ENCODE results near the gene NTHL1.

The NTHL1 gene

GRCh38 chr16:2007081-2007836 lies 40.4 kb downstream of the NTHL1 start:
- DNase-seq, result no peak

DNA sequence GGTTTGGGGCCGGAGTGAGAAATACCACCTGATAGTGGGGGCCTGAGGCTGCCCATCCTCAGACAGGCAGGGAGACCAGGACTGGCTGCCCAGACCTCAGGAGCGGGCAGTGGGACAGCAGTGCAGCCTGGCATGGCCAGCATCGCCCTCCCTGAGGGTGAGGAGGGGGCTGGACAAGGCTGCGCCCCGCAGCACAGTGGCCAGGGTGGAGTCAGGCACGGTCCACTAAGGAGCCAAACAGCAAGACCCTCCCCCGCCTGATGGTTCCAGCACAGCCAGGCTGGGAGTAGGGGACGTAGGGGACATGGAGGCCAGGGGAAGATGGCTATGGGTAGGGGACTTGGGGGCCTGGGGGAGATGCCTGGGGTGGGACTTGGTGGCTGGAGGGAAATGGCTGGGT lies 41.3 kb downstream of the NTHL1 start:
- no peak for DNase-seq

DNA sequence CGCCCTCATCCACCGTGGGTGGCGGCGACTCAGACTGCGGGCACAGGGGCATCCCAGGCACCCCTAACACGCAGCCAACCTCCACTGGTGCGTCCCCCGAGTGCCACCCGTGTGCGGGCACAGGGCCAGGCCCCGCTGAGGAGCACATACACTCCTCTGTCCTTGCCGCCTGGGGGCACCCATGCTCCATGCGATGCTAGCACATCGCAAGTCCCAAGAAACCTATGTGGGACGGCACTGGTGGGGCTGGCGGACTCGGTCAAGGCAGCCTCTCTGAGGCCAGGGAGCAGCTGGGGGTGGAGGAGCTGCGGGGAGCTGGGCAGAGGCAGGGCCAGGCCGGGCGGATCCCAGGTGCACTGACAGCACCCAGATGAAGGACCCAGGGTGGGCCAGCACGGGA lies 42.0 kb downstream of the NTHL1 start:
- DNase-seq, result no peak

GRCh38 chr16:2004795-2005517 lies 42.7 kb downstream of the NTHL1 start:
- no peak for DNase-seq

DNA sequence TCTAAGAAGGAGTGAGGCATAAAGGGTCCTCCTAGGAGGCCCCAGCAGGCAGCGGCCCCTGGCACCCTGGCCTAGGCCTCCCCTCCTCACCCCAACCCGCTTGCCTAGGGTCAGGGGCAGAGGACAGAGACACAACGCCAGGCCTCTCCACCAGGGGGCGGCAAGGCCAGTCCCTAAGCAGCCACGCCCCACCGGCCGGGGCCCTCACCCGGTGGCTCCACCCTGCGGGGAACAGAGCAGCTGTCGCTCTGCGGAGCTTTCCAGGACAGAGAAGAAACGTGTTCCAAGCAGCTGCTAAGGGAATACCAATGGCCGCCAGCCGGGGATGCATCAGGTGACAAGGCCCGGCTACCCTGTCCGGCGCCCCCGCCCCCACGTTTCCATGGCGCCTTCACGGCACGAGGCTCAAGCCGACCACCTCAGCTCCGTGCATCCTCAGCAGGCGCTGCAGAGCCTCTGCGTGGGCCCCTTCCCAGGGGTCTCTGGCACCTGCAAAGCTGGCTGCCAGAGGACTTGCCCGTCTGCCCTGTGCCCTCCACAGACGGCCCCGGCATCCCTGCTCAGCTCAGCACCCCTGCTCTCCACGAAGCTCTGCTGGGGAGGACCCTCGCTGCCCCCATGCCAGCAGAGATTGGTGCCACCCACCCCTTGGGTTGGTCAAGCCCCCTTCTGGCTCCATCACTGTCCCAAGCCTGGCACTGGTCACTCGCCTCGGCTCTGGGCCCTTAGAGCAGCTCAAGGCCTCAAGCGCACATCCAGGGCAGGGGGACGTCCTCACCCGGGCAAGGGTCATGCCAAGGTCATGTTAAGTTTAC lies 43.6 kb downstream of the NTHL1 start:
- DNase-seq, result peak; percentile 78

- no peak for DNase-seq
These were observed 44.3 kb downstream of the NTHL1 start for GRCh38 chr16:2003231-2003826.

- DNase-seq, result no peak
These were observed 45.0 kb downstream of the NTHL1 start for GRCh38 chr16:2002406-2003230.

DNA sequence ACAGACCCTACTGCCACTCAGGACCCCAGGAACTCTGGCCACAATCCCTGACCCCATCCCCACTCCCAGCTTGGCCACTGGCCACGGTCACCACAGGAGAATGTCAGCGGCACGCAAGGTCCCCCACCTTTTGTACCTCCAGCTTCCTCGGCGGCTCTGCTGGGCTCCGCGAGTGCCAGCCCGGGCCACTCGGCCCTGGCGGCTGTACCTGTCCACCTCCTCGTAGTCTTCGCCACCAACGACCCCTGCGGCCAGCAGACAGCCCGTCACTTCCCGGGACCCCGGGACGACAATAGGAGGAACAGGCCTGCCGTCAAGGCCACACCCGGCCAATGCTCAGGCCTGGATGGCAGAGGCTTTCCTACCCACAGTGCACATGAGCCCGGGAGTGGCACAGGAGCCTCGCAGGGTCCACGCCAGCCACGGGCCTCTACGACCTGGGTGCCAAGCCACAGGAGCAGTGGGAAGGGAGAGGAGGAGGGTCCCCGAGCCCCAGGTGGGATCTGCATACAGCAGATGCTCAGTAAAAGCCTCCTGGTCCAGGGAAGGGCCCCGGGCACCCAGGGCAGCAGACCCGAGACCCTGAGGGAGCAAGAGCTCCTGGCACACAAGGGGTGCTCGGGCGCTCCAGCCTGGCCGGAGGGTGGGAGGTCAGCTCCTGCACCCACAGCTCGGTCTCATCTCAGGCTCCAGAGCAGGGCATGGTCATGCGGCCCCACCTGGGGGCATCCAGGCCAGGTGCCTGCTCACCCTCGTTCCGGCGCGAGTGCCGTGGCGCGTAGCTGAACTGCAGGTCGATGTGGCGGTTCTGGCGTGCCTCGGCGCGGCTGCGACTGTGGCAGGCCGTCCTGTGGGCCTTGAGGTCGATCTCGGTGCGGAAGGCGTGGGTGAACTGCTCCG lies 45.9 kb downstream of the NTHL1 start:
- no peak for DNase-seq

GRCh38 chr16:2001035-2001434 lies 46.6 kb downstream of the NTHL1 start:
- no peak for DNase-seq

- no peak for DNase-seq
These were observed 47.6 kb downstream of the NTHL1 start for GRCh38 chr16:1999866-2000514.

GRCh38 chr16:1998852-1999801 lies 48.5 kb downstream of the NTHL1 start:
- DNase-seq, result no peak

GRCh38 chr16:1998360-1998835 lies 49.2 kb downstream of the NTHL1 start:
- no peak for DNase-seq

- no peak for DNase-seq
These were observed 49.9 kb downstream of the NTHL1 start for GRCh38 chr16:1997494-1998359.

DNA sequence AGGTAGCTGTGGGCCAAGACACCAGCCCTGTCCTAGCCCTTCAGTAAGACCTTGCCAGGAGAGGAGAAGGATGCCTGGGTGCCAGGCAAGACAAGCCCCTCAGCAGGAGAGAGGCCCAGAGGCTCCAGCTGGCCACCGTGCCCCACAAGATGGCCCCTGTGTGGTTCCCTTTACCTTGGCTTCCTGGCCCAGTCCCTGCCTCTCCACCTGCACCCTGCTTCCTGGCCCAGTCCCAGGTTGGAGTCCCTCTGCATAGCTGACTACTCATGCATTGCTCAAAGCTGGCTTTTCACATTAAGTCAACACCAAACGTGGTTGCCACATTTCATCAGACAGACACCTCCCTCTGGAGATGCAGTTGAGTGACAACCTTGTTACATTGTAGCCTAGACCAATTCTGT lies 53.9 kb downstream of the NTHL1 start:
- no peak for DNase-seq

- DNase-seq, result no peak
These were observed 54.8 kb downstream of the NTHL1 start for GRCh38 chr16:1992704-1993317.

- DNase-seq, result no peak
These were observed 55.5 kb downstream of the NTHL1 start for GRCh38 chr16:1991948-1992703.

DNA sequence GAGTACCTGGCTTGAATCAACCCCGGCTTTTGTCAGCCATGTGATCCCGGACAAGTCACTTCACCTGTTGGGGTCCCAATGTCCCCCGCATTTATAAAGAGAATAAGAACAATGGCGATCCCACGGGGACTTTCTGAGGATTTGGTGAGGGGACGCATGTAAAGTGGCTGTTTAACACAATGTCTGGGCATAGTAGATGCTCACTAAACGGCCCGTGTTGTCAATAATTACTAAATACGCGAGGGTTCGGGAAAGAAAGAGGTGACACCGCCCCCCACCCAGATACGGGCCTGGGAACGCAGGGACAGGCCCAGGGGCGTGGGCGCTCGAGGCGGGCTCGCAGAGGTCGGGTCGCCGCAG lies 56.1 kb downstream of the NTHL1 start:
- no peak for DNase-seq
